Glomerular endothelial cell (primary cell): ENCODE measurements around the gene ZNF814. TPM values are rescaled to one million over a fixed set of nuclear protein-coding genes. Genes with fewer than 3 reads are reported as not detected.

Experiments used
- total RNA-seq: library from RNA; depleted of rRNA; stranded (reverse); fragments of >200 nt; gene quantifications from 2 replicates; pipeline ENCODE4 v1.2.3, GENCODE V29; 2015

ZNF814 gene
- total RNA-seq, 1 donor from 2014 or later, result 11.7 TPM

Other genes starting within 250 kb of the ZNF814 start
- not detected in 2 replicates for gene ZSCAN4, start 220.1 kb downstream of the ZNF814 start, total RNA-seq
- 3.8 and 8.8 TPM in 2 replicates for gene ZNF551, start 207.1 kb downstream of the ZNF814 start, total RNA-seq
- gene ZNF154, start 179.8 kb downstream of the ZNF814 start, total RNA-seq, result 1.1 and 4.2 TPM in 2 replicates
- gene ZNF671, start 161.4 kb downstream of the ZNF814 start, total RNA-seq, result 4.4 and 5.4 TPM in 2 replicates
- 8.3 and 13.6 TPM in 2 replicates for gene ZNF776, start 142.2 kb downstream of the ZNF814 start, total RNA-seq
- gene ZNF586, start 119.4 kb downstream of the ZNF814 start, total RNA-seq, result 13.3 and 14.2 TPM in 2 replicates
- 2.7 and 4.3 TPM in 2 replicates for gene ZNF552, start 74.1 kb downstream of the ZNF814 start, total RNA-seq
- gene ZNF587B, start 58.7 kb downstream of the ZNF814 start, total RNA-seq, result 7.1 and 17.7 TPM in 2 replicates
- 20.6 and 30.7 TPM in 2 replicates for gene ZNF587, start 39.2 kb downstream of the ZNF814 start, total RNA-seq
- 7.2 and 8.6 TPM in 2 replicates for gene ZNF417, start 27.6 kb upstream of the ZNF814 start, total RNA-seq
- gene ZNF418, start 46.4 kb upstream of the ZNF814 start, total RNA-seq, result 4.3 and 6.3 TPM in 2 replicates
- 3.3 and 5.0 TPM in 2 replicates for gene ZNF256, start 58.7 kb upstream of the ZNF814 start, total RNA-seq
- not detected in 2 replicates for gene C19orf18, start 85.5 kb upstream of the ZNF814 start, total RNA-seq
- gene ZNF606, start 113.8 kb upstream of the ZNF814 start, total RNA-seq, result 10.1 and 26.8 TPM in 2 replicates
- gene ZSCAN1, start 145.0 kb upstream of the ZNF814 start, total RNA-seq, result not detected in 2 replicates
- gene ZNF135, start 170.2 kb upstream of the ZNF814 start, total RNA-seq, result 1.2 and 2.4 TPM in 2 replicates
- gene ZSCAN18, start 209.2 kb upstream of the ZNF814 start, total RNA-seq, result 41.4 and 54.5 TPM in 2 replicates